Activated CD8-positive, alpha-beta T cell treated with anti-CD3 and anti-CD28 coated beads for 36 hours (primary cell): Measurements from ENCODE around the gene TNFRSF25. TPM values are rescaled to one million over a fixed set of nuclear protein-coding genes. Genes with fewer than 3 reads are reported as not detected.
"Not testable (repeated sequence)": the region's sequence is repeated elsewhere in the genome, so short reads cannot be mapped to it uniquely, and the experiment has no call there.

ENCODE experiments used
- ATAC-seq: fragments of 200-7000 bp; cut with Tn5 transposase; one replicate; pipeline ENCODE4 v1.10.0; 2021; ENCODE audit warnings: mild to moderate bottlenecking, moderate library complexity
- CTCF ChIA-PET: fragments of 350-600 bp; sonication (Branson Sonifier 250); formaldehyde crosslinking; loops from one replicate; lab custom pipeline; 2021; ENCODE audit warnings: antibody characterized with exemption; lab: Charles Lee
- POLR2A ChIA-PET: fragments of 350-600 bp; sonication (Branson Sonifier 250); formaldehyde crosslinking; loops from one replicate; lab custom pipeline; 2021; ENCODE audit warnings: antibody characterized with exemption; lab: Charles Lee
- DNase-seq: peaks from one replicate; pipeline ENCODE4 v3.0.0-alpha.2; 2020
- H3K27ac Mint-ChIP-seq: one replicate; pipeline ENCODE4 v1.8.0; 2021; ENCODE audit warnings: mild to moderate bottlenecking, mixed read lengths
- H3K27me3 Mint-ChIP-seq: one replicate; pipeline ENCODE4 v1.8.0; 2021; ENCODE audit warnings: mixed read lengths
- H3K36me3 Mint-ChIP-seq: one replicate; pipeline ENCODE4 v1.8.0; 2021; ENCODE audit warnings: low read depth, mixed read lengths
- H3K4me1 Mint-ChIP-seq: one replicate; pipeline ENCODE4 v1.8.0; 2021; ENCODE audit warnings: low read depth, mixed read lengths
- H3K4me3 Mint-ChIP-seq: one replicate; pipeline ENCODE4 v1.8.0; 2021; ENCODE audit warnings: mild to moderate bottlenecking, moderate library complexity, mixed read lengths
- H3K9me3 Mint-ChIP-seq: one replicate; pipeline ENCODE4 v1.8.0; 2021; ENCODE audit warnings: mixed read lengths
- intact Hi-C: fragments of 100-400 bp; cut with micrococcal nuclease; formaldehyde crosslinking; loops from one replicate; pipeline ENCODE4 v1.10.0; 2022
- total RNA-seq, 2 experiments: library from RNA; stranded (reverse); gene quantifications; one replicate each; pipeline ENCODE4 v1.2.3, GENCODE V29; 2021
- TF ChIP-seq, protein P1 (sequence below): fragments of 200-600 bp; IDR thresholded peaks from one replicate; pipeline ENCODE4 v1.8.0; 2022; ENCODE audit warnings: antibody characterized with exemption, mild to moderate bottlenecking

TNFRSF25 gene
- total RNA-seq, 2 experiments from 2014 or later = 55.8 to 57.8 TPM

DNA sequence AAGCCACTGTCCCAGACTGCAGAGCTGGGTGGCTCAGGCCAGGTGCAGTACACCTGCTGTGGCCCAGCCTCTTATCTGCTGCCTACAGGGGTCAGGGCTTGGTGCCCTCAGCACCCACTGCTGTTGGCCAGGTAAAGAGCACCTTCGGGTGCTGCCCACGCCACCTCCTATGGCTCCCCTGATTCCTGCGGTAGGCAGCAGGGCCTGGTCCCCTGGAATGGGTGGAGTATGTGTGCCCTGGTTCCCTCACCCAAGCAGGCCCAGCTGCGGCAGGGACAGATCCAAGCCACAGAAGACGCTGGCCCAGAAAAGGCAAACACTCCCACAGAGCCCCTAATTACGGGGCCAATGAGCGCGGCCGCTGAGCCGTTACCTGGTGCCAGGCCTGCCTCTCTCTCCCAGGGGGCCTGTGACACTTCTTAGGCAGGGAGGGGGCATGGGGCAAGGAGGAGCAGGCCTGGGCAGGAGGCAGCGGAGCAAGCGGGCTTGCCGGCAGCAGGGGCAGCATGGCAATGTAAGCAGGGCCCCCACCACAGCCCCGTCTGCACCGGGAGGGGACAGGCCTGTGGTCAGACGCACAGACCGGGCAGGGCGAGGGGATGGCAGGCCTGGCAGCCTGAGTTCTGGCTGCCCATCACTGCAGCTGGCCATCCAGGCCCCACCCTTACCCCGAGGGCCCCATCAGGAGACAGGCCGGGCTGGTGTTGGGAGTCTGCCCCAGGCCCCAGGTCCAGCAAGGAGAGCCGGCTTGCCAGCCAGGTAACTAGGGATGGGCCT lies 22.4 kb downstream of the TNFRSF25 start:
- Mint-ChIP-seq H3K4me1 (peaks cover 13% of the 10 kb centered on the region), H3K9me3 (no peaks in the 10 kb centered on the region), H3K27ac (no peak overlapping the region), H3K4me3 (no peak overlapping the region), H3K27me3 (peaks cover 41% of the 10 kb centered on the region), H3K36me3 (no peaks in the 10 kb centered on the region)
- ChIA-PET POLR2A (no interaction called here), CTCF (interaction anchor here (0.9 to 1.1 kb wide), 2 partner anchors 11 to 44 kb away, joined by 3 to 4 read pairs; no protein-coding TSS in a partner anchor)
- intact Hi-C loops = no loop called here
- no peak for DNase-seq
- TF ChIP-seq, protein P1, sequence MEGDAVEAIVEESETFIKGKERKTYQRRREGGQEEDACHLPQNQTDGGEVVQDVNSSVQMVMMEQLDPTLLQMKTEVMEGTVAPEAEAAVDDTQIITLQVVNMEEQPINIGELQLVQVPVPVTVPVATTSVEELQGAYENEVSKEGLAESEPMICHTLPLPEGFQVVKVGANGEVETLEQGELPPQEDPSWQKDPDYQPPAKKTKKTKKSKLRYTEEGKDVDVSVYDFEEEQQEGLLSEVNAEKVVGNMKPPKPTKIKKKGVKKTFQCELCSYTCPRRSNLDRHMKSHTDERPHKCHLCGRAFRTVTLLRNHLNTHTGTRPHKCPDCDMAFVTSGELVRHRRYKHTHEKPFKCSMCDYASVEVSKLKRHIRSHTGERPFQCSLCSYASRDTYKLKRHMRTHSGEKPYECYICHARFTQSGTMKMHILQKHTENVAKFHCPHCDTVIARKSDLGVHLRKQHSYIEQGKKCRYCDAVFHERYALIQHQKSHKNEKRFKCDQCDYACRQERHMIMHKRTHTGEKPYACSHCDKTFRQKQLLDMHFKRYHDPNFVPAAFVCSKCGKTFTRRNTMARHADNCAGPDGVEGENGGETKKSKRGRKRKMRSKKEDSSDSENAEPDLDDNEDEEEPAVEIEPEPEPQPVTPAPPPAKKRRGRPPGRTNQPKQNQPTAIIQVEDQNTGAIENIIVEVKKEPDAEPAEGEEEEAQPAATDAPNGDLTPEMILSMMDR = no peak
- no peak for ATAC-seq

DNA sequence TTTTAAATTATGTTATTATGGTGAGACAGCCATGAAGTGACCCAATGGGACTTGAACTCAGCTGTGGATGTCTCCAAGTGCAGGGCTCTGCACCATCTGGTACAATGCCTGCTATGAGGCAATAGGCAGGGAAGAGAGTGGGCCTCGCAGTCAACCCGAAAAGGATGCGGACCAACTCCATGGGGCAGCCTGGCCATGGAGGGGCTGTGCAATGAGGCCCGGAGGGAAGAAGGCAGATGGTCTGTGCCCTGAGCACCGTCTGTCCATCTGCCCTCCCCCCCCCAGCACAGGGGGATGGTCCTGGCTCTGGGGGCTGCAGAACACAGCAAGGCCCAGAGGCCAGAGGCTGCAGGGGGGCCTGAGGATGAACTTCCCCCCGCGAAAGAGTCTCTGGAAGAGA lies 24.4 kb downstream of the TNFRSF25 start:
- H3K36me3 Mint-ChIP-seq = no peaks in the 10 kb centered on the region
- TF ChIP-seq, protein P1 = no peak
- peaks cover 37% of the 10 kb centered on the region for H3K27me3 Mint-ChIP-seq
- ChIA-PET CTCF (interaction anchor here (1.0 to 4.5 kb wide), 7 partner anchors 8 to 203 kb away, joined by 3 to 17 read pairs (median 5); no protein-coding TSS in a partner anchor), POLR2A (interaction anchor here (0.6 to 1.1 kb wide), 3 partner anchors 10 to 50 kb away, joined by 3 read pairs; partner anchors contain the start of gene PLEKHG5)
- ATAC-seq = no peak
- H3K4me1 Mint-ChIP-seq = peaks cover 9% of the 10 kb centered on the region
- no peak for DNase-seq
- intact Hi-C loops = no loop called here
- no peak overlapping the region for H3K27ac Mint-ChIP-seq
- no peaks in the 10 kb centered on the region for H3K9me3 Mint-ChIP-seq
- no peak overlapping the region for H3K4me3 Mint-ChIP-seq

DNA sequence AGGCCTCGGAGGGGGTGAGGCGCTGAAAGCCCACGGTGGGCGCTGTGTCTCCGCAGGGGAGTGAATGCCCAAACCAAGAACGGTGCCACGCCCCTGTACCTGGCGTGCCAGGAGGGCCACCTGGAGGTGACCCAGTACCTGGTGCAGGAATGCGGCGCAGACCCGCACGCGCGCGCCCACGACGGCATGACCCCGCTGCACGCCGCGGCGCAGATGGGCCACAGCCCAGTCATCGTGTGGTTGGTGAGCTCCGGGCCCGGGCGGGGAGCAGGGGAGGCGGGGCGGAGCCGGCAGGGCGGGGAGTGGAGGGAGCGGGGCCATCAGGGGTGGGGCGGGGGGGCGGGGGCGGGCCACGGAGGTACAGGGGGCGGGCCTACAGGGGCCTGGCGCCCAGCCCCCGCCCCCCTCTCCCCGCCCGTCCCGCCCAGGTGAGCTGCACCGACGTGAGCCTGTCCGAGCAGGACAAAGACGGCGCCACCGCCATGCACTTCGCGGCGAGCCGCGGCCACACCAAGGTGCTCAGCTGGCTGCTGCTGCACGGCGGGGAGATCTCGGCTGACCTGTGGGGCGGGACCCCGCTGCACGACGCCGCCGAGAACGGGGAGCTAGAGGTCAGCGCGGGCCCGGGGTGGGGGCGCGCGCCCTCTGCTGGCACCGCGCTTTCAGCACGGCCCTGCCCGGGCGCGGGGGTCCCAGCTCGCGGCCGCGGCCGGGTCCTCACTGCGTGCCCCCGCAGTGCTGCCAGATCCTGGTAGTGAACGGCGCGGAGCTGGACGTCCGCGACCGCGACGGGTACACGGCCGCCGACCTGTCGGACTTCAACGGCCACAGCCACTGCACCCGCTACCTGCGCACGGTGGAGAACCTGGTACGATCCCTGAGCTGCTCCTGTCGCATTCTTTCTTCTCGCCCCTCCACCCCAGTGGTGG lies 25.5 kb downstream of the TNFRSF25 start:
- Mint-ChIP-seq H3K36me3 (no peaks in the 10 kb centered on the region), H3K27ac (no peak overlapping the region), H3K27me3 (peaks cover 28% of the 10 kb centered on the region), H3K4me1 (peaks cover 7% of the 10 kb centered on the region), H3K9me3 (no peaks in the 10 kb centered on the region), H3K4me3 (no peak overlapping the region)
- CTCF ChIA-PET = interaction anchor here (0.7 to 5.3 kb wide), 15 partner anchors 8 to 238 kb away, joined by 3 to 43 read pairs (median 4); partner anchors contain the start of gene TNFRSF25
- ATAC-seq = peak; percentile 89
- POLR2A ChIA-PET = interaction anchor here (1.1 kb wide), 1 partner anchor 18 kb away, joined by 3 read pairs; no protein-coding TSS in a partner anchor
- TF ChIP-seq, protein P1 = peak; percentile 48
- intact Hi-C loops = no loop called here
- peak; percentile 82 for DNase-seq

DNA sequence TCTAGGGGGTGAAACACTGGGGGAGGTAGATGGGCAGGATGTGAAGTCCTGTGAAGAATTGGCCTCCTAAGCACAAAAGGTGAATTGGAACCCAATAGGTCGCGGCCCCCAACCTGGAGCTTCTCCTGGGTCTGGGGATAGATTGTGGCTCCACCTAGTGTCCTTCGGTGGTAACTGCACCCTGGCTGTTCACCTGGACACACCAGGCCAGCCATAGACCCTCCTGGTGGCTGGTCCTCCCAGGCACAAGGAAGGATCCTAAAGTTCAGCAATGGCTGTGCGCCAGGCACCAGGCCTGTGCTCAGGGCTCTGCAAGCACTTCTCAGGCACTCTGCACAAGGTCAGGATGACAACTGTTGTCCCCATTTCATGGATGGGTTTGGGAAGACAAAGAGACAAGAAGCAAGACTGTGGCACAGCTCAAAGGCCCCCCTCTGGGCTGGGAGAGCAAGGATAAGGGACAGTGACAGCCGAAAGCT lies 27.9 kb downstream of the TNFRSF25 start:
- POLR2A ChIA-PET = interaction anchor here (0.8 to 1.6 kb wide), 4 partner anchors 15 to 141 kb away, joined by 3 to 4 read pairs (median 3); no protein-coding TSS in a partner anchor
- ATAC-seq = peak; percentile 75

DNA sequence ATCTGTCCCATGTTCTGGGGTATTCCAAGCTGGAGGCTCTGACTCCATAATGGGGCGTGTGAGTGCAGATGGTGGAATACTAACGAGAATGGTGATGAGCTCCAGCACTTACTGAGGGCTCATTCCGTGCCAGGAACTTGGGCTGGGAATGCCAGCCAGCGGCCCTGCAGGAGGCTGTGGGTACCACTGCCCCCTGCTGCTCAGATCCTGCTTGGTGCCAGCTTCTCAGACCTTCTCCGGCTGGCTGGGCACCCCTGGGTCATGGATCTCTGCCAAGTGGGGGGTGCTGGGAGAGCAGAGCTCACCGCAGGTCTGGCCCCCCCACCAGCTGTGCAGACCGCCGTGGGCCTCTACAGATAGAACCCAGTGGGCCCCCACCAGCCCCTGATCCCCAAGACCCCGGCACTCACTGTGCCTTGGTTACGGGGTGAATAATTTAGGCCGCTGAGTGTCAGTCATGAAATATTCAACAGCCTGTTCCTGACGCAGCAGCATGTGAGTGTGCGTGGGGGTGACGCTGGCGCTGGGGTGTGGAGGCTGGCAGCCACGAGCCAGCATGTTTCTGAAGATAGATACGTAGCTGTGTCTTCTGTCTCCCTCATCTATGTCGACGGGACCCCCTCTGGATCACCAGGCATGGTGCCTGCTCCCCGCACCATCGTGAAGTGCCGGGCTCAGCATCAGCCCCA lies 28.8 kb downstream of the TNFRSF25 start:
- POLR2A ChIA-PET = interaction anchor here (0.8 to 1.6 kb wide), 2 partner anchors 14 to 15 kb away, joined by 3 to 4 read pairs; no protein-coding TSS in a partner anchor
- peaks cover 22% of the 10 kb centered on the region for H3K27me3 Mint-ChIP-seq
- DNase-seq, H3K4me1 Mint-ChIP-seq, H3K4me3 Mint-ChIP-seq, H3K9me3 Mint-ChIP-seq, intact Hi-C loops, H3K36me3 Mint-ChIP-seq, ATAC-seq, H3K27ac Mint-ChIP-seq: not testable (repeated sequence)
- CTCF ChIA-PET = interaction anchor here (0.6 to 8.1 kb wide), 29 partner anchors 7 to 215 kb away, joined by 3 to 75 read pairs (median 6); partner anchors contain the start of genes HES2 and ICMT

More for the DNA sequence above, 27.9 kb downstream of the TNFRSF25 start:
- no peaks in the 10 kb centered on the region for H3K36me3 Mint-ChIP-seq
- H3K27me3 Mint-ChIP-seq = peaks cover 22% of the 10 kb centered on the region
- H3K9me3 Mint-ChIP-seq = no peaks in the 10 kb centered on the region
- intact Hi-C loops = no loop called here
- DNase-seq = peak; percentile 82
- H3K4me3 Mint-ChIP-seq = no peak overlapping the region
- CTCF ChIA-PET = interaction anchor here (0.6 to 8.1 kb wide), 37 partner anchors 8 to 214 kb away, joined by 3 to 75 read pairs (median 5); partner anchors contain the start of genes HES2 and ICMT
- H3K4me1 Mint-ChIP-seq = peaks cover 4% of the 10 kb centered on the region
- no peak overlapping the region for H3K27ac Mint-ChIP-seq
- TF ChIP-seq, protein P1 = peak; percentile 93

DNA sequence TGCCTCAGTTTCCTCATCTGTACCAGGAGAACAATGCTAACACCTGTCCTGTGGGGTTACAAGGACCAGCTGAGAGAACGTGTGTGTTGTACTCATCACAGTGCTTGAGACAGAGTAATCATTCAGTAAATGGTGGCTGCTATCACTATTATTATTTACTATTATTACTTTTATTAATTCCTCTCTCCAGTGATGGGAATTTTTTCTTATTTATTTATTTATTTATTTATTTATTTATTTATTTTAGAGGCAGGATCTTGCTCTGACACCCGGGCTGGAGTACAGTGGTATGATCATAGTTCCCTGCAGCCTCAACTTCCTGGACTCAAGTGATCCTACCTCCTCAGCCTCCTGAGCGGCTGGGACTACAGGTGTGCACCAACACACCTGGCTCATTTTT lies 29.7 kb downstream of the TNFRSF25 start:
- intact Hi-C loops, H3K36me3 Mint-ChIP-seq, ATAC-seq, H3K4me1 Mint-ChIP-seq, DNase-seq, H3K9me3 Mint-ChIP-seq, H3K4me3 Mint-ChIP-seq, H3K27ac Mint-ChIP-seq: not testable (repeated sequence)
- ChIA-PET CTCF (interaction anchor here (1.3 to 8.1 kb wide), 6 partner anchors 10 to 189 kb away, joined by 3 to 75 read pairs (median 26); no protein-coding TSS in a partner anchor), POLR2A (interaction anchor here (1.6 kb wide), 1 partner anchor 13 kb away, joined by 4 read pairs; no protein-coding TSS in a partner anchor)
- H3K27me3 Mint-ChIP-seq = peaks cover 18% of the 10 kb centered on the region
